Skin of body (tissue), 2 donors: ENCODE results near the gene FYB1. TPM values are rescaled to one million over a fixed set of nuclear protein-coding genes. Genes with fewer than 3 reads are reported as not detected.

Experiments used
- DNase-seq: peaks from one replicate; lab custom pipeline; 2025; lab: John Stamatoyannopoulos, UW
- total RNA-seq: library from RNA; depleted of rRNA; stranded (reverse); fragments of >200 nt; gene quantifications from one replicate; pipeline ENCODE4 v1.2.3, GENCODE V29; 2014

FYB1 gene
- total RNA-seq, 1 donor from 2014 or later, result 6.2 TPM

DNA sequence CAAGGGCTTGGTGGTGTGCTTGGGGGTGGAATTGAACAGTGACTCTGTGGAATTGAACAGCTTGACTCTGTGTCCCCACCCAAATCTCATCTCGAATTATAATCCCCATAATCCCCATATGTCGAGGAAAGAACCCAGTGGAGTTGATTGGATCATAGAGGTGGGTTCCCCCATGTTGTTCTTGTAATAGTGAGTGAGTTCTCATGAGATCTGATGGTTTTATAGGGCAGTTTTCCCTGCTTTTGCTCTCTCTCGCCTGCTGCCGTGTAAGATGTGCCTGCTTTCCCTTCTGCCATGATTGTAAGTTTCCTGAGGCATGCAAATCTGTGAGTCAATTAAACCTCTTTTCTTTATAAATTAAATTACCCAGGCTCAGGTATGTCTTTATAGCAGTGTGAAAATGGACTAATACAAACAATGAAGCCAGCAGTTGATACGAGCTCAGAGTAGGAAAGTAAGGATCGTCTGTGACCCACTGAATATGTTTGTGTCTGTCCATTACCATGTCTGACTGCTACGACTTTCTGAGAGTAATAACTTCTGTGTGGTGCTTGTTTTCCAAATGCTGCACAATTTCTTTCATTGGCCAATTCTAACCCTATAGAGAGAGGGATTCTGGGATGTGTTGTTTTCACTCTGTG lies 127.3 kb downstream of the FYB1 start:
- no peak for DNase-seq

DNA sequence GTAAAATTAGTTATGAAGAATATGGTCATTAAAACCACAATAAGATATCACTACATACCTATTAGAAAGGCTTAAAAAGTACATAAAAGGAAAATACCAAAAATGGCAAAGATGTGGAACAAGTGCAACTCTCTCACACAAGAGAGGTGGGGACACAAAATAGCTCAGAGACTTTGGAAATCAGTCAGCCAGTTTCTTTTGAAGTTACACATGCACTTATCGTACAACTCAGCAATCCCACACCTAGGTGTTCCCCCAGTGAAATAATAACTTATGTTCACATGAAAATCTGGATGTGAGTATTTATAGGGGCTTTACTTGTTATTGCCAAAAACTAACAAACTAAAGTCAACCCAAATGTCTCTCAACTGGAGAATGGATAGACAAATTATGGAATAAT lies 135.4 kb downstream of the FYB1 start:
- no peak for DNase-seq

DNA sequence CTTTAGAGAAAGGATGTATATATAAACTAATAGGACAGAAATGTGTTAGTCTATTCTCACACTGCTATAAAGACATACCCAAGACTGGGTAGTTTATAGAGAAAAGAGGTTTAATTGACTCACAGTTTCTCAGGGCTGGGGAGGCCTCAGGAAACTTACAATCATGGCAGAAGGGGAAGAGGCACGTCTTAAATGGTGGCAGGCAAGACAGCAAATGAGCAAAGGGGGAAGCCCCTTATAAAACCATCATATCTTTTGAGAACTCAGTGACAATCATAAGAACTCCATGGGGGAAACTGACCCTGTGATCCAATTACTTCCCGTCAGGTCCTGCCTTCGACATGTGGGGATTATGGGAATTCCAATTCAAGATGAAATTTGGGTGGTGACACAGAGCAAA lies 136.4 kb downstream of the FYB1 start:
- no peak for DNase-seq

DNA sequence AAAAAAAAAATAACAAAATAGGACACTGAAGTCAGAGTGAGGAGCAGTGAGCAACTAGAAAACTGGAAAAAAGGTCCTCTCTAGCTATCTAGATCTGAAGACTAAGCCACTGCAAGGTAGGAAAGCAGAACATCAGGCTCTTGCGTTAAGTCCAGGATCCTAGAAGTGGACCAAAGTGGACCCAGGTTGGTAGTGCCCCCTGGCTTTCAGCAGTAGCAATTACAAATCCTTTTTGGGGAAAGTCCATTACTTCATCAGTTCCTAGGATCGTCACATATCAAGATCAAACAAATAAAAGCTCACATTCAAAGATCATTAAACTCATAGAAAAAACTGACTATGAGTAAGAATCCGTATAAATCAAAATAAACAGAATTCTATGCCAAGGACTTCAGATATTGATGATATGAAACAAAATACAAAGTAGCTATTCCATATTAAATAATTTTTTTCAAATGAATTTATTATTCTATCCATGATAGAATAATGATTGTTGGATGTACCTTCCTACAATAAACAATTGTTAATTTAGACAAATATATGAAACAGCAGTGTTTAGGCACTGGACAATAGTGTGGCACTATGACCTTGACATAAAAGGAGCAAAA lies 138.7 kb downstream of the FYB1 start:
- peak; percentile 34 for DNase-seq

DNA sequence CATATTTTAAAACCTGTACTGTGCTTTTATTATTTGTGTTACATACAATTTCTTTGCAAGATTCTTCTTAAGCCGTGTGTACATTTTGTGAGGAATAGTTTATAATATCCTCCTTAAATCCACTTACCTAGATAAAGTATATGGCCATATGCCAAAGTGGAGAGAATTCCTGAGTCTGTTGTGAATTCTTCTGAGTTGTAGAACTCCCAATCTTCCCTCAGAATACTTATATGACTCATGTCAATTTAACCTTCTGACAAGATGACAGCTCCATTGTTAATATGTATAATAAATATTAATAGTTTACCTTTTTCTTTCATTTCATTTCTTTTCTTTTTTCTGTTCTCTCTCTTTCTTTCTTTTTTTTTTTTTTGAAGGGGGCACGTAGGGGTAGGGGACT lies 139.2 kb downstream of the FYB1 start:
- DNase-seq, result no peak

DNA sequence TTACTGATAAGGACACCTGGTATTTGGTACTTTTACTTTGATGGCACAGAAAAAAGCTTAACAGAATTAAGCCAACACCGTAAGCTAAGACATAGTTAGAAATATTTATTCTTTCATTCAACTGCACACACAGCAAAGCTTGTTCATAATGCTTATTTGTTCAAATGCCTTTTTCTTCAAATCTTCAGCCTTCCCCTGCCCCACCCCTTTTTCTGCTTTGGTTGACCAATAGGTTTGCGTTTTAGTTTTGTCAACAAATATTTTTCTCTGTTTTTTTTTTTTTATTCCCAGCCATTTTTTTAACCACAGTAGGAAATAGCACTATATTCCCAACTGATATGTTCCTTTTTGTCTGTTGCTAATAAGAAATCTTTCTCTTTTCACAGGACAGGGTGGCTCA lies 140.2 kb downstream of the FYB1 start:
- no peak for DNase-seq

DNA sequence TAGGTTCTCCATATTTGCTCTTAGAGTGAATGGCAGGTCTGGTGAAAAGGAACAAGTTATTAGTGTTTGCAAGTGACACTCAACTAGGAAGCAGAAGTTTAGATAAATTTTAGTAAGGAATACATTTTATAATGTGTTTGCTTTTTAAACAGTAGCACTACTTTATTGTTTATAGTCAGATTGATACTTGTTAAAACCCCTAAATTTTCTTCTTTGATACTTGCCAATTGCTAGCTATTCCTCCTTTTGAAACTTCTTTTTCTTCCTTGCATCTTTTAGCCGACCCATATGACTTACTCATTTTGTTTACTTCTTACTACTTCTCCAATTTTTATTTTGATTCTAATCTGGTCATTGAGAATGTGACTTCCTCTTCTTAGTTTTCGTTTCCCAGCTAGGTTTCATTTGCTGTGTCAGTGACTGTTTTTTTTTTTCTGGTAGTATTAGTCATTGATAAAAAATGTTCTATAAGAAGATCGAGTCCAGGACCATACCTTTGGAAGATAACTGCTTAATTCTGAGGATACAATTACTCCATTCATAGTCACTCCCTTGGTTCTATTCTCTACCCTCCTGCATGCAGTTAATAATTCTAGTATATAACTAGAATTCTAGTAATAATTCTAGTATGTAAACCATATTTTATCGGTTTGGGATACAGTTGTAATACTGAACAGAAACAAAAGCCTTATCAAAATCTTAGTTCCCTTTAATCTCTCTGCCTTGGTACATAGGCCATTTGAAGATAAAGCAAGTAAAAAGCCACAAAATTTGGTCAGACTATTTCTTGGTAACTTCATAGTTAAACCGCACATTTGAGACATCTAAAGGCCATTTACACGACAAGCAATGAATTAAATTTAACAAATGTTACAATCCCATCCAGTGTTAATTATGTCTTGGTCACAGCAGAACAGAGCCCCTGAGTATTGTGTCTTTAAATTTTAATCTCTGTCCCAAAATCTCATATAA lies 142.3 kb downstream of the FYB1 start:
- no peak for DNase-seq

DNA sequence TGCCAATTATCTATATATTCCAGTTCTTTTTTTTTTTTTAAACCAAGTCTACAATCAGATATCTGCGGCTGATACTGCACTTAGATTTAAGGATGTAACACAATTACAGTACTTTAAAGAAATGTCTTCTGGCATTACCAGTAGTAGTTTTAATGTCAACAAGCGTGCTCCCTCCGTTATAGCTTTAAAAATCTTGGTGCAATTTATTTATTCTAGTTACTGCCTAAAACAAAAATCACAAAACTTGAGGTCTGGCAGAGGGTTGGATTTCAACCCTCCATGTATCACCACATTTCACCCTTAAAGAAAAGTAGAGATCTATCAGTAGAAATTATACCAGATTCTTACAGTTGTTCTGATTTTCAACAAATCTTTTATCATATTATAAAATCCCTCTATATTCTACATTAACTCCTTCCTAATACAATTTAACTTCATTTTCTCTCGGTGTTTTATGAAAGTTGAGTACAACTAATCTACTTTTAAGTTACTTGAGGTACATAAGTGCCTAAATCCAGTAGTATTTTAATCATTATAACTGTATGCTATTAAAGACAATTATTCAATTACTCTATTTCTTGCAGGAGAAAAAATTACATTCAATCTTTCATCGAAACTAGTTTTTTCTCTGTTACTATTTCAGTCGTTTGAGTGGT lies 143.1 kb downstream of the FYB1 start:
- no peak for DNase-seq

DNA sequence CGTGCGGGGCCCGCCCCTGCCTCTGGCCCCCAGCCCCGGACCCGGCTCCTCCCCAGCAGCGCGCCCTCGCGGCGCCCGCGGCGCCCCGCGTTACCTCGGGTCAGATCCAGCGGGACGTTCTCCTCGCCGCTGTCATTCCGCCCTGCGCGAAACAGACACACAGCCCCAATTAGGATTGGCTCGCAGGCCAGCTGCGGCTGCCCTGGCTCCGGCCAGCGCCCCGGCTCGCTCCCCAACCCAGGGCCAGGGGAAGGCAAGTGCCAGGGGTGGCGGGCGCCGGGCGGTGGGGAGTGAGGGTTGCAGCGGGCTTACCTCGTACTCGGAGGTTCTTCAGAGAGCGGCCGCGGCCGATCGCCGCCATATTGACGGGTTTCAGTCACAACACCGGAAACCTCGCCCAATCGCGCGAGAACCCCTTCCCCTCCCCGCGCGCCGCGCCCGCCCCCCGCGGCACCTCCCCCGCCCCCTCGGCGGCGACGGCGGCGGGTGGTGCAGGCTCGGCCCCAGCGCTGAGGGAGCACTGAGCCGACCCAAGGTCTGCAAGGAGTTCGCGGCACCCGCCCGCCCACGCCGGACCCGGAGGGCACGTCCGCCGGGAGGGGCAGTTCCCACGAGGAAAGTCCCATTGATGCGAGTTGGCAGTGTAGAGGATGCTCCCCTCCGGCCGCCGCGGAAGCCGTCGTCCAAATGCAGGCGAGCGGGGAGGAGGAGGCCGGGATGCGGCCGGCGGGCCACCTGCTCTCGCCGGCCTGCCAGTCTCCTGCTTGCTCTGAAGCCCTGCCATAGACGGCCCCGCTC lies 145.1 kb downstream of the FYB1 start, which contains the start of gene RICTOR:
Gene RICTOR (minus strand): TSS at position 383 of the 798 bp plus-strand sequence. CDS start 22 bp downstream, at position 361.
- DNase-seq, result peak; percentile 76

DNA sequence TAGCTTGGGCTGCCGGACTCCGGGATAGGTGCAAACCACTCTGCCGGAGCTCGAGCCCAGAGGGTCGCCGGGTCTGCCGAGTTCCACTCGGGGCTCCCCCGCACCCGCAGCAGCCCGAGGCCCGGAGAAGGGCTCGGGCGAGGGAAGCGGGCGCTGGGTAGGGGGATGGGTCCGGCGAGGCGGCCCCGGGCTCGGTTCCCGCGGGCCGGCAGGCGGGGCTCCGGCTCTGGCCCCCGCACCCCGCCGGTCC lies 145.7 kb downstream of the FYB1 start:
- no peak for DNase-seq

DNA sequence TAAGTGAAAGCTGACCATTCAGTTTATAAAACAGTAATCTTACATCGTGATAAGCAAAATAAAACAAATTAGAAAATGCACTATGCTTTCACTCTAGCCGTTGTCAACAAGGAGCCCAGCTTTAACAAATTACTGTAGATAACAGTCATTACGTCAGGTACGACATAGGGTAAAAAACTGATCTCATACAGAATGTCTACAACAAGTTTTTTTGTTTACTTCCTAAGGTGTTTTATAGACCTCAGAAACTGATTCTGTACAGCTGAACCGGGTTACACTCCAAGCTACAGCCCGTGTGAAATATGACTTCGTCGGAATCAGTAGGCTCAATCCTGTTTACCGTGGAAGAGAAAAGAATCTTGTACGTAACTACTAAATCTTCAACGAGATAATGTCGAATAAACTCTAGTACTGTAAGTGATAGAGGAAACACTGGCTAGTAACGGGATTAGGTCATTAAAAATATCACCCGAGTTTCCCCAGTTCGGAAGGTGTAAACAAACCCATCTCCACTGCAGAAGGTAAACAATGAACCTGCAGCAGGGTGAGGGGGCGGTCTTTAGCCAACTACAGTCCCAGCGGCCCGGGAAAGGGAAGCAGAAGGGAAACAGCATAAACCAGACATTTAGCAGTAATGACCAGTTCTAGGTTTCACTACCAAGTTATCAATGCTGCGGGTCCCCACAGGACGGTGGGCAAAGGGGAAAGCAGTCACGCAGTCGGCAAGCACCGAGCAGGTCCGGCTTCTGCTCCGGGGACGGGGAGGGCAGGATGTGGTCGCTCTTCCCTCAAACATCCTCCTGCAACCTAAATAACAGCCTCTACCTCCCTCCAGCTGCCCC lies 146.2 kb downstream of the FYB1 start:
- peak; percentile 25 for DNase-seq

DNA sequence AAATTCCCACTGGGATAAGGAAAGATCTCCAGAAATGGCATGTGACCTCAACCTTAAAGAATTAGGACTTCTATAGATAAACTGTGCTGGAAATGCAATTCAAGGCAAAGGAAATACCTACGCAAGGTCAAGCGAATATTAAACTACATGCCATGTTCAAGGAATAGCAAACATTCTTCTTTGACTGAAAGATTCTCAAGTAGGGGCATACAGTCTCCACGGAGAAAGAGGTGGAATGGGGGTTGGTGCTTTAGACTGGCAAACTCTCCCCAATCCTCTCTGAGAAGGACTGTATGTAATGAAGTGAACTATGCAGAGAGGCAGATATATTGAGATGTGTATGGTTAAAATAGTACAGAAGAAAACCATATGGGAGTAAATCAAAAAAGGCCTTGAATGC lies 151.3 kb downstream of the FYB1 start:
- DNase-seq, result no peak

DNA sequence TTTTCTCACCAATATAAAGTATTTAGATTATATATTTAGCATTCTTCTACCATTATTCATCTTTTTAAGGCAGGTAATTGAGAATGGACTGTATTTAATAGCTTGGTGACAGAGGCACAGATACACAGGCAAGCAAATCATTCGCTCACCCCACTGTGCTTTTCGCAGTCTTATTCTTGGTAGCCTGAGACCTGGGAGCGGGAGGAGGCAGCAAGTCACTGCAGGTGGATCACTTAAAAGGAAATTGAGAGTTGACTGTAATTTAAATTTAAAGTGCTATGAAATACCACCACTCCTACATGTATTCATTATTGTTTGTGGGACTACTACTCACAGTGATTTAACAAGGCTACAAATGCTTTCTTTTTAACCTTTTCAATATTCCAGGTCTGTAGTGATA lies 154.9 kb downstream of the FYB1 start:
- DNase-seq, result no peak

DNA sequence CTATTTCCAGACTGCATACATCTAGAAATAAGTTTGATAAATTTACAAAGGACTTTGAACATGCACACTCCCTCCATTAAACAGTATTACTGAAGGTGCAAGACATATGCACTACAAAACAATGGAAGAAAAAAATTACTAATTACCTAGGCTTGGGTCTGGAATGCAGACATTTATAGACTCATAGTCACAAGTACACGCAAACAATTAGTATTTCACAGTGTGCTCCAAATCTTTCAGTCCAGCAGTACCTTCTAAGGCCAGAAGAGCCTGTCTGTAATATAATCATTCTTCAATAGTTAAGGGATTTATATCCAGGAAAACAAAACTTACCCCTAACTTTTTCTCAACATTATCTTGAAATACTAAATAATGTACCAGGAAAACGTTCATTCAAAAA lies 156.3 kb downstream of the FYB1 start:
- DNase-seq, result no peak

DNA sequence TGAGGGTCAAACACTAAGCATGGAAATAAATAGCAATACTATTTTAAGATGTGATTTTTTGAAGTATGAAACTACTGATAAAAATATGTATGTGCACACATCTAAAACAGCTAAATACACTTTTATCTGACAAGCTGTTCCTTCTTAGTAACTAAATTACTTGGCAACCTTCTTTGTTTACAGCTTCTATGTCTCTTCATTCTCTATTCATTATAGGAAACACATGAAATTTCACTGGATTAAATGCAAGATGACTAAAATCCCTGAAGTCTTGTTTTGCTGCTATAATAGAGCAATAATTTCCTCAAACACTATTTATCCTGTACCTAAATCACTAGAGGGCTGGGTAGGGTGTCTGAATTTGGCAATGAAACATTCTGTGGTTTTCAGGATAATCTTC lies 156.8 kb downstream of the FYB1 start:
- peak; percentile 24 for DNase-seq

DNA sequence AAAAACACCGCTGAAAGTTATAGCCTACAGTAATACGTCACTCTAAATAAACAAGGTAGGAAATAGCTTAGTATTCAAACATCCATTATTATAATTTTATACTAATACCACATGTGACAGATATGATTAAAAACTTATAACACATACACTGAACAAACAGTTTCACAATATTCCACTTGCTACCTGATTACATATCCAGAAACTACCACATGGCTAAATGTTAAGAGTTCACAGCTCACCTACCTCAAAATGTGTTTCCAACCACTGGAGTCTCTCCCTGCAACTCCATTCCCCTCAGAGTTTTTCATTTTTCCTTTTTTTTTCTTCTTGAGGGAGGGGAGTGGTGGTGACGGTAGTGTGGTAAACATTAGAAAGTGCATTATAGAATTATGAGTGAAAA lies 157.3 kb downstream of the FYB1 start:
- no peak for DNase-seq

DNA sequence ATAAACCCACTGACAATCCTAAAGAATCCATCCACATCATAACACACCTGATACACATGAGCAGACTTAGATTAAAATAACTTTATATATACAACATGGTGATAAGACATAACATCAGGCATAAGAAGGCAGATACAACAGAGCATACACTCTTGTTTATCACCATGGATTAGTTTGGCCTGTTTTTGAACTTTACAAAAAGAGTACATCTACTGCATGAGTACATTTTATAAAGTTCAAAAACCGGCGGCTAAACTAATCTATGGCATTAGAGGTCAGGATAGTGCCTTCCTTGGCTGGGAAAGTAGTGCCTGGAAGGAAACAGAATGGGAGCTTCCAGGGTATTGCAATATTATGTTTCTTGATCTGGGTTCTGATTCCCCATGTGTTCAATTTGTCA lies 160.3 kb downstream of the FYB1 start:
- no peak for DNase-seq

DNA sequence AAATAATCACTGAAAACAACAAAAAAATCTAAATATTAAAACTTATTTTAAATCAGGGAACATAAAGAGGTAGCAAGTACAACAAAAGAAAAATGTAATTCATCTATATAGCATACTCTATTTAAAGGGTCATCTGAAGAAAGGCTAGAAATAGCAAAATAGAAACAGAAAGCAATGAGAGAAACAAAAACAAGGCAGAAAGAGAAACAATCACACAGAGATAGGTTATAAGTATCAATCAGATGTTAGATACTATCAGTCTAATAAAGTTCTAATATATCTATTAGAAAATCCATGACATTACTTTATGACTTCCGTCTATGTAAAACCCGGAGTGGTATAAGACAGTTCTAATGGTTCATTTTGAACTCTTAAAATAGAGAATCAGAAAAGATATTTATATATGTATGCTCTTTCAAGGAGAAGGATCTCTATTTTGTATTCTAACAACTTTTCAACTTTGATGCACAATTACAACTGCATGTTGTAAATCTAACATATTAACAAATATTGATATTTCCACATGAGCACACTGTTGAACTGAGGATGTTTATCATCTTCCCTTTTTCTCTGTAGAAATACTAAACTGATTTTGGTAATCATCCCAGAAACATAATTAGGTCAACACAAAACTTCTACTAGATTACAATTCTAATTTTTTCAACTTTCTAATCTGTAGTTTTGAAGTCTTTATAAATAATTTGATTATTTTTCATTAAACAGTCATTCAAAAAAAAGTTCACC lies 161.0 kb downstream of the FYB1 start:
- no peak for DNase-seq

DNA sequence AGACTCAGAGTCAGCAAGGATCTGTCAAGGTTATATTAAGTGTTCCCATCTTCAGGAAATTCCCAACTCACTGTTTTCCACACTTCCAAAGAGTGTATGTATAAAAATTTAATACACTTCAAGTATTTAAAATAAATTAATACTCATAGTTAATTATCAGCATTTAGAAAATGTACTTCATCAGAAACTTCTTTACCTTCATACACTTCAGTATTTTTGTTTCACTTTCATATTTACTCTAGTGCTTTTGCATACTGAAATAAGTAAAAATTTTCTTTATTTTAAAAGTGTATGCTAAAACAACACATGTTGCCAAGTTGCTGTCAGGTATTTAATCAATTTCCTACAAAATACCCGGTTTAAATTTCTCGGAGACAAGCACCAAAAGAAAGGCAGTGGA lies 161.6 kb downstream of the FYB1 start:
- DNase-seq, result no peak
